ENCODE results near the gene RNGTT. TPM values are rescaled to one million over a fixed set of nuclear protein-coding genes. Genes with fewer than 3 reads are reported as not detected.

The RNGTT gene
- polyA plus RNA-seq, 4 donors = 3.8 to 8.3 (median 4.7) TPM

DNA sequence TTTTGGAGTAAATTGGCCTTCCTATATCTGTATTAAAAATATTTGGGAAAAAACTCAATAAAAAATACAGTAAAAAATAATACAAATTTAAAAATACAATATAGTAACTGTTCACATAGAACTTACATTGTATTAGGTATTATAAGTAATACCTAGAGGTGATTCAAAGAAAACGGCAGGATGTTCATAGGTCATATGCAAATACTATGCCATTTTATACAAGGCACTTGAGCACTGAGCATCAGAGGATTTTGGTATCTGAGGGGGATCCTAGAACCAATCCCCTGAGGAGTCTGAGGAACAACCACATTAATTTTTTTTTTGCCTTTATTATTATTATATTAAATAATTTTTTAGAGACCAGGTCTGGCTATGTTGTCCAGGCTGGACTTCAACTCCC lies 41.7 kb downstream of the RNGTT start:
- no peaks in the 10 kb centered on the region for H3K4me1 ChIP-seq (ENCODE audit: control insufficient read depth in 3 of 3, insufficient read depth in 2 of 3, low read depth in 1 of 3, low read length in 2 of 3)
- peaks cover 0 to 8% (median 4%) of the 10 kb centered on the region in 3 donors for H3K36me3 ChIP-seq (ENCODE audit: control insufficient read depth in 3 of 3, insufficient read depth in 2 of 3, low read depth in 1 of 3, low read length in 3 of 3)
- no peaks in the 10 kb centered on the region for H3K9me3 ChIP-seq (ENCODE audit: control insufficient read depth in 2 of 2, insufficient read depth in 1 of 2, low read depth in 1 of 2, low read length in 1 of 2)
- DNase-seq (no peak), FAIRE-seq (no peak)
- H3K27me3 ChIP-seq (ENCODE audit: control insufficient read depth in 3 of 3, insufficient read depth in 3 of 3, low read length in 3 of 3) = no peaks in the 10 kb centered on the region
- WGBS, 3 donors = 85 to 93% (median 88%) methylated on average over 1 of the region's 1 CpG
- H3K27ac ChIP-seq (ENCODE audit: low read depth in 1 of 3, low read length in 2 of 3) = no peak overlapping the region
- no peak overlapping the region for H3K4me3 ChIP-seq (ENCODE audit: low read depth in 1 of 3, low read length in 3 of 3)

GRCh38 chr6:88920774-88921733 lies 42.4 kb downstream of the RNGTT start:
- 88 to 89% (median 88%) methylated on average over 1 of the region's 1 CpG for WGBS, 3 donors
- Histone ChIP-seq H3K9me3 (ENCODE audit: control insufficient read depth in 2 of 2, insufficient read depth in 1 of 2, low read depth in 1 of 2, low read length in 1 of 2) (no peaks in the 10 kb centered on the region), H3K36me3 (ENCODE audit: control insufficient read depth in 3 of 3, insufficient read depth in 2 of 3, low read depth in 1 of 3, low read length in 3 of 3) (peaks cover 0 to 10% (median 4%) of the 10 kb centered on the region in 3 donors), H3K27me3 (ENCODE audit: control insufficient read depth in 3 of 3, insufficient read depth in 3 of 3, low read length in 3 of 3) (no peaks in the 10 kb centered on the region), H3K27ac (ENCODE audit: low read depth in 1 of 3, low read length in 2 of 3) (no peak overlapping the region), H3K4me1 (ENCODE audit: control insufficient read depth in 3 of 3, insufficient read depth in 2 of 3, low read depth in 1 of 3, low read length in 2 of 3) (no peaks in the 10 kb centered on the region), H3K4me3 (ENCODE audit: low read depth in 1 of 3, low read length in 3 of 3) (no peak overlapping the region)
- DNase-seq (no peak), FAIRE-seq (no peak)

GRCh38 chr6:88920088-88920487 lies 43.3 kb downstream of the RNGTT start:
- WGBS, 3 donors = 80 to 92% (median 83%) methylated on average over 2 of the region's 2 CpGs
- Histone ChIP-seq H3K4me1 (ENCODE audit: control insufficient read depth in 3 of 3, insufficient read depth in 2 of 3, low read depth in 1 of 3, low read length in 2 of 3) (no peaks in the 10 kb centered on the region), H3K27me3 (ENCODE audit: control insufficient read depth in 3 of 3, insufficient read depth in 3 of 3, low read length in 3 of 3) (no peaks in the 10 kb centered on the region), H3K36me3 (ENCODE audit: control insufficient read depth in 3 of 3, insufficient read depth in 2 of 3, low read depth in 1 of 3, low read length in 3 of 3) (peaks cover 3 to 6% (median 4%) of the 10 kb centered on the region in 3 donors), H3K9me3 (ENCODE audit: control insufficient read depth in 2 of 2, insufficient read depth in 1 of 2, low read depth in 1 of 2, low read length in 1 of 2) (no peaks in the 10 kb centered on the region), H3K4me3 (ENCODE audit: low read depth in 1 of 3, low read length in 3 of 3) (no peak overlapping the region), H3K27ac (ENCODE audit: low read depth in 1 of 3, low read length in 2 of 3) (no peak overlapping the region)
- DNase-seq (no peak), FAIRE-seq (no peak)

GRCh38 chr6:88919032-88919431 lies 44.4 kb downstream of the RNGTT start:
- WGBS, 3 donors = 74 to 98% (median 80%) methylated on average over 1 of the region's 1 CpG
- no peak for FAIRE-seq

GRCh38 chr6:88916615-88917208 lies 46.7 kb downstream of the RNGTT start:
- FAIRE-seq = no peak
- Histone ChIP-seq H3K9me3 (ENCODE audit: control insufficient read depth in 2 of 2, insufficient read depth in 1 of 2, low read depth in 1 of 2, low read length in 1 of 2) (no peaks in the 10 kb centered on the region), H3K4me1 (ENCODE audit: control insufficient read depth in 3 of 3, insufficient read depth in 2 of 3, low read depth in 1 of 3, low read length in 2 of 3) (no peaks in the 10 kb centered on the region), H3K4me3 (ENCODE audit: low read depth in 1 of 3, low read length in 3 of 3) (no peak overlapping the region), H3K27ac (ENCODE audit: low read depth in 1 of 3, low read length in 2 of 3) (no peak overlapping the region), H3K27me3 (ENCODE audit: control insufficient read depth in 3 of 3, insufficient read depth in 3 of 3, low read length in 3 of 3) (no peaks in the 10 kb centered on the region), H3K36me3 (ENCODE audit: control insufficient read depth in 3 of 3, insufficient read depth in 2 of 3, low read depth in 1 of 3, low read length in 3 of 3) (peaks cover 0 to 3% (median 3%) of the 10 kb centered on the region in 3 donors)
- WGBS, 3 donors = 29 to 53% (median 47%) methylated on average over 1 of the region's 1 CpG
- DNase-seq = peak in 1 of 2 donors; percentile 43

More at GRCh38 chr6:88919032-88919431, 44.4 kb downstream of the RNGTT start:
- no peak for DNase-seq
- H3K27me3 ChIP-seq (ENCODE audit: control insufficient read depth in 3 of 3, insufficient read depth in 3 of 3, low read length in 3 of 3) = no peaks in the 10 kb centered on the region
- H3K4me3 ChIP-seq (ENCODE audit: low read depth in 1 of 3, low read length in 3 of 3) = no peak overlapping the region
- H3K9me3 ChIP-seq (ENCODE audit: control insufficient read depth in 2 of 2, insufficient read depth in 1 of 2, low read depth in 1 of 2, low read length in 1 of 2) = no peaks in the 10 kb centered on the region
- H3K4me1 ChIP-seq (ENCODE audit: control insufficient read depth in 3 of 3, insufficient read depth in 2 of 3, low read depth in 1 of 3, low read length in 2 of 3) = no peaks in the 10 kb centered on the region
- no peak overlapping the region for H3K27ac ChIP-seq (ENCODE audit: low read depth in 1 of 3, low read length in 2 of 3)
- H3K36me3 ChIP-seq (ENCODE audit: control insufficient read depth in 3 of 3, insufficient read depth in 2 of 3, low read depth in 1 of 3, low read length in 3 of 3) = peaks cover 3 to 6% (median 4%) of the 10 kb centered on the region in 3 donors

GRCh38 chr6:88914895-88915598 lies 48.4 kb downstream of the RNGTT start:
- Histone ChIP-seq H3K27me3 (ENCODE audit: control insufficient read depth in 3 of 3, insufficient read depth in 3 of 3, low read length in 3 of 3) (no peaks in the 10 kb centered on the region), H3K4me1 (ENCODE audit: control insufficient read depth in 3 of 3, insufficient read depth in 2 of 3, low read depth in 1 of 3, low read length in 2 of 3) (no peaks in the 10 kb centered on the region), H3K27ac (ENCODE audit: low read depth in 1 of 3, low read length in 2 of 3) (no peak overlapping the region), H3K9me3 (ENCODE audit: control insufficient read depth in 2 of 2, insufficient read depth in 1 of 2, low read depth in 1 of 2, low read length in 1 of 2) (no peaks in the 10 kb centered on the region), H3K4me3 (ENCODE audit: low read depth in 1 of 3, low read length in 3 of 3) (no peak overlapping the region), H3K36me3 (ENCODE audit: control insufficient read depth in 3 of 3, insufficient read depth in 2 of 3, low read depth in 1 of 3, low read length in 3 of 3) (peaks cover 0 to 3% (median 3%) of the 10 kb centered on the region in 3 donors)
- DNase-seq (no peak), FAIRE-seq (no peak)
- WGBS, 3 donors = 86 to 98% (median 98%) methylated on average over 3 of the region's 3 CpGs

DNA sequence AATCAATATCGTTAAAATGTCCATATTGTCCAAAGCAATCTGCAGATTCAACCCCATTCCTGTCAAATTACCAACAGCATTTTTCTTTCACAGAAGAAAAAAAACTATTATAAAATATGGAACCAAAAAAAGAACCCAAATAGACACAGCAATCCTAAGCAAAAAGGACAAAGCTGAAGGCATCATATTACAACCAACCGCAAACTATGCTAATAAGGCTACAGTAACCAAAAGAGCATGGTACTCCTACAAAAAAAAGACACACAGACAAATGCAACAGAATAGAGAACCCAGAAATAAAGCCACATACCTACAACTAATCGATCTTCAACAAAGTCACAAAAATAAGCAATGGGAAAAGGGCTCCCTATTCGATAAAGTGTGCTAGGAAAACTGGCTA lies 49.2 kb downstream of the RNGTT start:
- no peaks in the 10 kb centered on the region for H3K27me3 ChIP-seq (ENCODE audit: control insufficient read depth in 3 of 3, insufficient read depth in 3 of 3, low read length in 3 of 3)
- DNase-seq = no peak
- H3K9me3 ChIP-seq (ENCODE audit: control insufficient read depth in 2 of 2, insufficient read depth in 1 of 2, low read depth in 1 of 2, low read length in 1 of 2) = no peaks in the 10 kb centered on the region
- FAIRE-seq = no peak
- 95 to 97% (median 97%) methylated on average over 4 of the region's 4 CpGs for WGBS, 3 donors
- H3K27ac ChIP-seq (ENCODE audit: low read depth in 1 of 3, low read length in 2 of 3) = no peak overlapping the region
- no peaks in the 10 kb centered on the region for H3K4me1 ChIP-seq (ENCODE audit: control insufficient read depth in 3 of 3, insufficient read depth in 2 of 3, low read depth in 1 of 3, low read length in 2 of 3)
- H3K36me3 ChIP-seq (ENCODE audit: control insufficient read depth in 3 of 3, insufficient read depth in 2 of 3, low read depth in 1 of 3, low read length in 3 of 3) = peaks cover 0 to 3% (median 3%) of the 10 kb centered on the region in 3 donors
- no peak overlapping the region for H3K4me3 ChIP-seq (ENCODE audit: low read depth in 1 of 3, low read length in 3 of 3)

DNA sequence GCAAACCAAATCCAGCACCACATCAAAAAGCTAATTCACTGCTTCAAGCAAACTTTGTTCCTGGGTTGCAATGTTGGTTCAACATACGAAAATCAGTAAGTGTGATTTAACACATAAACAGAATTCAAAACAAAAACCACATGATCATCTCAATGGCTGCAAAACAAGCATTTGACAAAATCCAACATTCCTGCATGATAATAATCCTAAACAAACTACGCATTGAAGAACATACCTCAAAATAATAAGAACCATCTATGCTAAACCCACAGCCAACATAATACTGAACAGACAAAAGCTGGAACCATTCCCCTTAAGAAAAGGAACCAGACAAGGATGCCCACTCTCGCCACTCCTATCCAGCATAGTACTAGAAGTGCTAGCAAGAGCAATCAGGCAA lies 49.9 kb downstream of the RNGTT start:
- Histone ChIP-seq H3K4me1 (ENCODE audit: control insufficient read depth in 3 of 3, insufficient read depth in 2 of 3, low read depth in 1 of 3, low read length in 2 of 3) (no peaks in the 10 kb centered on the region), H3K4me3 (ENCODE audit: low read depth in 1 of 3, low read length in 3 of 3) (no peak overlapping the region), H3K9me3 (ENCODE audit: control insufficient read depth in 2 of 2, insufficient read depth in 1 of 2, low read depth in 1 of 2, low read length in 1 of 2) (no peaks in the 10 kb centered on the region), H3K27me3 (ENCODE audit: control insufficient read depth in 3 of 3, insufficient read depth in 3 of 3, low read length in 3 of 3) (no peaks in the 10 kb centered on the region), H3K27ac (ENCODE audit: low read depth in 1 of 3, low read length in 2 of 3) (no peak overlapping the region), H3K36me3 (ENCODE audit: control insufficient read depth in 3 of 3, insufficient read depth in 2 of 3, low read depth in 1 of 3, low read length in 3 of 3) (peaks cover 0 to 3% (median 3%) of the 10 kb centered on the region in 3 donors)
- FAIRE-seq = no peak
- WGBS, 3 donors = 89 to 98% (median 95%) methylated on average over 3 of the region's 3 CpGs
- no peak for DNase-seq

Data from small intestine (tissue), 7 donors.